Measurements from ENCODE around the gene APOD.

Gene APOD

GRCh38 chr3:195577645-195578177, 6.0 kb downstream of the APOD start:
- H3K27ac ChIP-seq (ENCODE audit: low read length), result no peak overlapping the region
- no peaks in the 10 kb centered on the region for H3K4me1 ChIP-seq (ENCODE audit: control insufficient read depth in 1 of 2, insufficient read depth in 2 of 2, low read length in 2 of 2)
- H3K36me3 ChIP-seq (ENCODE audit: control insufficient read depth in 1 of 2, insufficient read depth in 2 of 2, low read length in 2 of 2), result no peaks in the 10 kb centered on the region
- no peak overlapping the region for H3K4me3 ChIP-seq (ENCODE audit: low read depth in 1 of 2, low read length in 2 of 2)
- H3K27me3 ChIP-seq (ENCODE audit: low read depth, low read length), result no peaks in the 10 kb centered on the region
- no peaks in the 10 kb centered on the region for H3K9me3 ChIP-seq (ENCODE audit: control insufficient read depth in 1 of 2, low read length in 2 of 2)

GRCh38 chr3:195574497-195575304, 9.0 kb downstream of the APOD start:
- Histone ChIP-seq H3K36me3 (ENCODE audit: control insufficient read depth in 1 of 2, insufficient read depth in 2 of 2, low read length in 2 of 2) (no peaks in the 10 kb centered on the region), H3K9me3 (ENCODE audit: control insufficient read depth in 1 of 2, low read length in 2 of 2) (no peaks in the 10 kb centered on the region), H3K27ac (ENCODE audit: low read length) (no peak overlapping the region), H3K4me1 (ENCODE audit: control insufficient read depth in 1 of 2, insufficient read depth in 2 of 2, low read length in 2 of 2) (no peaks in the 10 kb centered on the region), H3K4me3 (ENCODE audit: low read depth in 1 of 2, low read length in 2 of 2) (no peak overlapping the region), H3K27me3 (ENCODE audit: low read depth, low read length) (no peaks in the 10 kb centered on the region)

- Histone ChIP-seq H3K4me1 (ENCODE audit: control insufficient read depth in 1 of 2, insufficient read depth in 2 of 2, low read length in 2 of 2) (no peaks in the 10 kb centered on the region), H3K27me3 (ENCODE audit: low read depth, low read length) (no peaks in the 10 kb centered on the region), H3K9me3 (ENCODE audit: control insufficient read depth in 1 of 2, low read length in 2 of 2) (no peaks in the 10 kb centered on the region), H3K36me3 (ENCODE audit: control insufficient read depth in 1 of 2, insufficient read depth in 2 of 2, low read length in 2 of 2) (no peaks in the 10 kb centered on the region), H3K27ac (ENCODE audit: low read length) (no peak overlapping the region), H3K4me3 (ENCODE audit: low read depth in 1 of 2, low read length in 2 of 2) (no peak overlapping the region)
Observed at GRCh38 chr3:195573611-195574496, 9.9 kb downstream of the APOD start.

GRCh38 chr3:195571361-195571760, 12.4 kb downstream of the APOD start:
- H3K36me3 ChIP-seq (ENCODE audit: control insufficient read depth in 1 of 2, insufficient read depth in 2 of 2, low read length in 2 of 2), result no peaks in the 10 kb centered on the region
- no peaks in the 10 kb centered on the region for H3K4me1 ChIP-seq (ENCODE audit: control insufficient read depth in 1 of 2, insufficient read depth in 2 of 2, low read length in 2 of 2)
- no peak overlapping the region for H3K4me3 ChIP-seq (ENCODE audit: low read depth in 1 of 2, low read length in 2 of 2)
- no peaks in the 10 kb centered on the region for H3K27me3 ChIP-seq (ENCODE audit: low read depth, low read length)
- no peaks in the 10 kb centered on the region for H3K9me3 ChIP-seq (ENCODE audit: control insufficient read depth in 1 of 2, low read length in 2 of 2)
- no peak overlapping the region for H3K27ac ChIP-seq (ENCODE audit: low read length)

- no peak overlapping the region for H3K4me3 ChIP-seq (ENCODE audit: low read depth in 1 of 2, low read length in 2 of 2)
Observed at GRCh38 chr3:195570912-195571311, 12.8 kb downstream of the APOD start.

GRCh38 chr3:195570344-195570743, 13.4 kb downstream of the APOD start:
- Histone ChIP-seq H3K4me1 (ENCODE audit: control insufficient read depth in 1 of 2, insufficient read depth in 2 of 2, low read length in 2 of 2) (no peaks in the 10 kb centered on the region), H3K36me3 (ENCODE audit: control insufficient read depth in 1 of 2, insufficient read depth in 2 of 2, low read length in 2 of 2) (no peaks in the 10 kb centered on the region), H3K27me3 (ENCODE audit: low read depth, low read length) (no peaks in the 10 kb centered on the region), H3K27ac (ENCODE audit: low read length) (no peak overlapping the region), H3K9me3 (ENCODE audit: control insufficient read depth in 1 of 2, low read length in 2 of 2) (no peaks in the 10 kb centered on the region), H3K4me3 (ENCODE audit: low read depth in 1 of 2, low read length in 2 of 2) (no peak overlapping the region)

More at GRCh38 chr3:195570912-195571311, 12.8 kb downstream of the APOD start:
- H3K9me3 ChIP-seq (ENCODE audit: control insufficient read depth in 1 of 2, low read length in 2 of 2), result no peaks in the 10 kb centered on the region
- no peaks in the 10 kb centered on the region for H3K27me3 ChIP-seq (ENCODE audit: low read depth, low read length)
- no peaks in the 10 kb centered on the region for H3K4me1 ChIP-seq (ENCODE audit: control insufficient read depth in 1 of 2, insufficient read depth in 2 of 2, low read length in 2 of 2)
- H3K36me3 ChIP-seq (ENCODE audit: control insufficient read depth in 1 of 2, insufficient read depth in 2 of 2, low read length in 2 of 2), result no peaks in the 10 kb centered on the region
- H3K27ac ChIP-seq (ENCODE audit: low read length), result no peak overlapping the region

- no peaks in the 10 kb centered on the region for H3K36me3 ChIP-seq (ENCODE audit: control insufficient read depth in 1 of 2, insufficient read depth in 2 of 2, low read length in 2 of 2)
- H3K4me1 ChIP-seq (ENCODE audit: control insufficient read depth in 1 of 2, insufficient read depth in 2 of 2, low read length in 2 of 2), result no peaks in the 10 kb centered on the region
- no peak overlapping the region for H3K4me3 ChIP-seq (ENCODE audit: low read depth in 1 of 2, low read length in 2 of 2)
- no peaks in the 10 kb centered on the region for H3K27me3 ChIP-seq (ENCODE audit: low read depth, low read length)
- no peaks in the 10 kb centered on the region for H3K9me3 ChIP-seq (ENCODE audit: control insufficient read depth in 1 of 2, low read length in 2 of 2)
- H3K27ac ChIP-seq (ENCODE audit: low read length), result no peak overlapping the region
Observed at GRCh38 chr3:195568630-195569029, 15.1 kb downstream of the APOD start.

- Histone ChIP-seq H3K27me3 (ENCODE audit: low read depth, low read length) (no peaks in the 10 kb centered on the region), H3K4me1 (ENCODE audit: control insufficient read depth in 1 of 2, insufficient read depth in 2 of 2, low read length in 2 of 2) (no peaks in the 10 kb centered on the region), H3K9me3 (ENCODE audit: control insufficient read depth in 1 of 2, low read length in 2 of 2) (no peaks in the 10 kb centered on the region), H3K36me3 (ENCODE audit: control insufficient read depth in 1 of 2, insufficient read depth in 2 of 2, low read length in 2 of 2) (no peaks in the 10 kb centered on the region), H3K4me3 (ENCODE audit: low read depth in 1 of 2, low read length in 2 of 2) (no peak overlapping the region), H3K27ac (ENCODE audit: low read length) (no peak overlapping the region)
Observed at GRCh38 chr3:195566797-195567196, 16.9 kb downstream of the APOD start.

GRCh38 chr3:195565716-195566115, 18.0 kb downstream of the APOD start:
- H3K27ac ChIP-seq (ENCODE audit: low read length), result no peak overlapping the region
- no peaks in the 10 kb centered on the region for H3K4me1 ChIP-seq (ENCODE audit: control insufficient read depth in 1 of 2, insufficient read depth in 2 of 2, low read length in 2 of 2)
- no peaks in the 10 kb centered on the region for H3K9me3 ChIP-seq (ENCODE audit: control insufficient read depth in 1 of 2, low read length in 2 of 2)
- H3K27me3 ChIP-seq (ENCODE audit: low read depth, low read length), result no peaks in the 10 kb centered on the region
- H3K4me3 ChIP-seq (ENCODE audit: low read depth in 1 of 2, low read length in 2 of 2), result no peak overlapping the region
- no peaks in the 10 kb centered on the region for H3K36me3 ChIP-seq (ENCODE audit: control insufficient read depth in 1 of 2, insufficient read depth in 2 of 2, low read length in 2 of 2)

- Histone ChIP-seq H3K36me3 (ENCODE audit: control insufficient read depth in 1 of 2, insufficient read depth in 2 of 2, low read length in 2 of 2) (no peaks in the 10 kb centered on the region), H3K27ac (ENCODE audit: low read length) (no peak overlapping the region), H3K4me3 (ENCODE audit: low read depth in 1 of 2, low read length in 2 of 2) (no peak overlapping the region), H3K27me3 (ENCODE audit: low read depth, low read length) (no peaks in the 10 kb centered on the region), H3K9me3 (ENCODE audit: control insufficient read depth in 1 of 2, low read length in 2 of 2) (no peaks in the 10 kb centered on the region), H3K4me1 (ENCODE audit: control insufficient read depth in 1 of 2, insufficient read depth in 2 of 2, low read length in 2 of 2) (no peaks in the 10 kb centered on the region)
Observed at GRCh38 chr3:195563317-195563716, 20.4 kb downstream of the APOD start.

- Histone ChIP-seq H3K4me3 (ENCODE audit: low read depth in 1 of 2, low read length in 2 of 2) (no peak overlapping the region), H3K27me3 (ENCODE audit: low read depth, low read length) (no peaks in the 10 kb centered on the region), H3K4me1 (ENCODE audit: control insufficient read depth in 1 of 2, insufficient read depth in 2 of 2, low read length in 2 of 2) (no peaks in the 10 kb centered on the region), H3K9me3 (ENCODE audit: control insufficient read depth in 1 of 2, low read length in 2 of 2) (no peaks in the 10 kb centered on the region), H3K36me3 (ENCODE audit: control insufficient read depth in 1 of 2, insufficient read depth in 2 of 2, low read length in 2 of 2) (no peaks in the 10 kb centered on the region), H3K27ac (ENCODE audit: low read length) (no peak overlapping the region)
Observed at GRCh38 chr3:195559723-195560409, 23.9 kb downstream of the APOD start.
